ENCODE results near the gene ACTN4.

GRCh38 chr19:38734426-38735256 lies 87.2 kb downstream of the ACTN4 start:
- TF ChIP-seq POLR2A (IDR thresholded peaks at IDR 0.05; ENCODE audit: low read depth, low read length) (no peak; the same call in 1 of the 2 replicates), TAF1 (IDR thresholded peaks at IDR 0.05; ENCODE audit: borderline replicate concordance, low read depth, low read length) (no peak), POLR2AphosphoS5 (IDR thresholded peaks at IDR 0.05; ENCODE audit: low read depth, low read length) (no peak)

Measured in GM12892 (cell line).